ENCODE measurements around the gene CHTF18.
A peak's percentile ranks its signal among the peaks of the same experiment; 100 is the strongest.

Gene CHTF18

DNA sequence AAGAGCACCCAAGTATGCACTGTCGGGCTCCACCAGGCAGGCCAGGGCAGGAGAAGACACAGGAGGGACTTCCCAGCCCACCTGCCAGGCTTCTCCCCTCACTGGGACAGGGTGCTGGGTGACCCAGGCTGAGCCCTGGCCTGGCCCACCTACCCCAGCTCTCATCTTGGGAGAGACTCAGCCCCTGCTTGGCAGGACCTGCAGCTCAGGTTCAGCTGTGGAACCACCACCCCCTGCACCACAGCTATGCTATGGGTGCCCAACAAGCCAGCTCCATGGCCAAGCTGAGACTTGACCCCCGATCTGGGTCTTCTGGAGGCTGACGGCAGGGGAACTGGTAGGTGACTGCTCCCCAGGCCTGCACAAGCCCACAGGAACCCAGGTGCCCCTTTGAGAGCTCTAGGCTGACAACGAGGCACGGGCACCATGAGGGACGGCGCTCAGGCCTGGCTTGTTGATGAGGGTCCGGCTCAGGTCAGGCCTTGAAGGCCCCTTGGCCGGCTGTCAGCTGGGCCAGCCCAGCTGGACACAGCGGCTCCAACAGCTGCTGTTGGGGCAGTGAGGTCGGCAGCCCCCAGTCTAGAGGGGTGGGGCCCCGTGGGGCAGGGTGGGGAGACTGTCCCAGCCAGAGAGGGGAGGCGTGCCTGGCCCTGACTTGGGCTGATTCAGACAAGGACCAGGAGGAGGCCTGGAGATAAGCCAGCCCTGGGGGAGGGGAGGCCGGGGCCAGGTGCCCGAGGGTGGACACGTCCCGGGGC is 4.8 kb upstream of the CHTF18 start:
- Histone ChIP-seq H3K27me3 (ENCODE audit: insufficient read depth, low read length, poor library complexity, severe bottlenecking) (no peaks in the 10 kb centered on the region), H3K9ac (ENCODE audit: low read depth, low read length, poor library complexity, severe bottlenecking) (no peak overlapping the region), H4K20me1 (ENCODE audit: insufficient read depth, low read length, poor library complexity, severe bottlenecking) (no peaks in the 10 kb centered on the region), H3K79me2 (ENCODE audit: insufficient read depth, low read length) (peaks cover 16% of the 10 kb centered on the region; the same call in 1 of the 2 replicates), H3K9me2 (replicated peaks; ENCODE audit: low read depth, low read length) (no peaks in the 10 kb centered on the region), H3K4me1 (ENCODE audit: insufficient read depth, low read length, poor library complexity, severe bottlenecking) (no peaks in the 10 kb centered on the region), H2AFZ (ENCODE audit: low read length) (no peak overlapping the region), H3K36me3 (ENCODE audit: insufficient read depth, low read length) (no peaks in the 10 kb centered on the region), H3K4me2 (ENCODE audit: low read depth, low read length, poor library complexity, severe bottlenecking) (no peak overlapping the region), H3F3A (ENCODE audit: low read depth) (no peaks in the 10 kb centered on the region), H3K4me3 (ENCODE audit: low read length, poor library complexity, severe bottlenecking) (no peak overlapping the region), H3K9me3 (ENCODE audit: insufficient read depth, low read depth, low read length) (no peaks in the 10 kb centered on the region)
- TF ChIP-seq, protein P1, sequence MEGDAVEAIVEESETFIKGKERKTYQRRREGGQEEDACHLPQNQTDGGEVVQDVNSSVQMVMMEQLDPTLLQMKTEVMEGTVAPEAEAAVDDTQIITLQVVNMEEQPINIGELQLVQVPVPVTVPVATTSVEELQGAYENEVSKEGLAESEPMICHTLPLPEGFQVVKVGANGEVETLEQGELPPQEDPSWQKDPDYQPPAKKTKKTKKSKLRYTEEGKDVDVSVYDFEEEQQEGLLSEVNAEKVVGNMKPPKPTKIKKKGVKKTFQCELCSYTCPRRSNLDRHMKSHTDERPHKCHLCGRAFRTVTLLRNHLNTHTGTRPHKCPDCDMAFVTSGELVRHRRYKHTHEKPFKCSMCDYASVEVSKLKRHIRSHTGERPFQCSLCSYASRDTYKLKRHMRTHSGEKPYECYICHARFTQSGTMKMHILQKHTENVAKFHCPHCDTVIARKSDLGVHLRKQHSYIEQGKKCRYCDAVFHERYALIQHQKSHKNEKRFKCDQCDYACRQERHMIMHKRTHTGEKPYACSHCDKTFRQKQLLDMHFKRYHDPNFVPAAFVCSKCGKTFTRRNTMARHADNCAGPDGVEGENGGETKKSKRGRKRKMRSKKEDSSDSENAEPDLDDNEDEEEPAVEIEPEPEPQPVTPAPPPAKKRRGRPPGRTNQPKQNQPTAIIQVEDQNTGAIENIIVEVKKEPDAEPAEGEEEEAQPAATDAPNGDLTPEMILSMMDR (conservative IDR thresholded peaks at IDR 0.05; ENCODE audit: low read length), result no peak
- no peak for TF ChIP-seq EZH2phosphoT487 (IDR thresholded peaks at IDR 0.05; ENCODE audit: borderline replicate concordance)

DNA sequence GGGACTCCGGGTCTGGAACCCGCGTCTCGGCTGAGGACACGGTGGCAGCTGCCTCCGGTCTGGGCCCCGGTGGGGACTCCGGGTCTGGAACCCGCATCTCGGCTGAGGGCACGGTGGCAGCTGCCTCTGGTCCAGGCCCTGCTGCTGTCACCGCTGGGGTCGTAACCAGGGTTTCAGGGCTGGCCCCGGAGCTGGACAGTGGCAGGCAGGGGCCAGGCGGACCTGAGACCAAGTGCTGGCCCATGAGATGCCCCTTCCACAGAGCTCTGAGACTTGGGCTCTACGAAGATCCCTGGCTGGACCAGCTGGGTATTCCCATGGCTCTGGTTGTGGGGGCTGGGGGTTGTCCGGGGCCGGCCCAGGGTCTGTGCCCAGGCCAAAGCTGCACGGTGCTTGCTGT is 4.0 kb upstream of the CHTF18 start:
- no peak overlapping the region for H2AFZ ChIP-seq (ENCODE audit: low read length)
- H4K20me1 ChIP-seq (ENCODE audit: insufficient read depth, low read length, poor library complexity, severe bottlenecking), result no peaks in the 10 kb centered on the region
- H3K79me2 ChIP-seq (ENCODE audit: insufficient read depth, low read length), result peaks cover 24% of the 10 kb centered on the region; the same call in 1 of the 2 replicates
- no peaks in the 10 kb centered on the region for H3K9me3 ChIP-seq (ENCODE audit: insufficient read depth, low read depth, low read length)
- H3K36me3 ChIP-seq (ENCODE audit: insufficient read depth, low read length), result no peaks in the 10 kb centered on the region
- H3K9me2 ChIP-seq (replicated peaks; ENCODE audit: low read depth, low read length), result no peaks in the 10 kb centered on the region
- H3K4me2 ChIP-seq (ENCODE audit: low read depth, low read length, poor library complexity, severe bottlenecking), result no peak overlapping the region
- H3K9ac ChIP-seq (ENCODE audit: low read depth, low read length, poor library complexity, severe bottlenecking), result no peak overlapping the region
- no peak for TF ChIP-seq EZH2phosphoT487 (IDR thresholded peaks at IDR 0.05; ENCODE audit: borderline replicate concordance)
- TF ChIP-seq, protein P1 (conservative IDR thresholded peaks at IDR 0.05; ENCODE audit: low read length), result no peak
- H3K4me1 ChIP-seq (ENCODE audit: insufficient read depth, low read length, poor library complexity, severe bottlenecking), result no peaks in the 10 kb centered on the region
- no peaks in the 10 kb centered on the region for H3K27me3 ChIP-seq (ENCODE audit: insufficient read depth, low read length, poor library complexity, severe bottlenecking)
- no peaks in the 10 kb centered on the region for H3F3A ChIP-seq (ENCODE audit: low read depth)
- H3K4me3 ChIP-seq (ENCODE audit: low read length, poor library complexity, severe bottlenecking), result no peak overlapping the region

DNA sequence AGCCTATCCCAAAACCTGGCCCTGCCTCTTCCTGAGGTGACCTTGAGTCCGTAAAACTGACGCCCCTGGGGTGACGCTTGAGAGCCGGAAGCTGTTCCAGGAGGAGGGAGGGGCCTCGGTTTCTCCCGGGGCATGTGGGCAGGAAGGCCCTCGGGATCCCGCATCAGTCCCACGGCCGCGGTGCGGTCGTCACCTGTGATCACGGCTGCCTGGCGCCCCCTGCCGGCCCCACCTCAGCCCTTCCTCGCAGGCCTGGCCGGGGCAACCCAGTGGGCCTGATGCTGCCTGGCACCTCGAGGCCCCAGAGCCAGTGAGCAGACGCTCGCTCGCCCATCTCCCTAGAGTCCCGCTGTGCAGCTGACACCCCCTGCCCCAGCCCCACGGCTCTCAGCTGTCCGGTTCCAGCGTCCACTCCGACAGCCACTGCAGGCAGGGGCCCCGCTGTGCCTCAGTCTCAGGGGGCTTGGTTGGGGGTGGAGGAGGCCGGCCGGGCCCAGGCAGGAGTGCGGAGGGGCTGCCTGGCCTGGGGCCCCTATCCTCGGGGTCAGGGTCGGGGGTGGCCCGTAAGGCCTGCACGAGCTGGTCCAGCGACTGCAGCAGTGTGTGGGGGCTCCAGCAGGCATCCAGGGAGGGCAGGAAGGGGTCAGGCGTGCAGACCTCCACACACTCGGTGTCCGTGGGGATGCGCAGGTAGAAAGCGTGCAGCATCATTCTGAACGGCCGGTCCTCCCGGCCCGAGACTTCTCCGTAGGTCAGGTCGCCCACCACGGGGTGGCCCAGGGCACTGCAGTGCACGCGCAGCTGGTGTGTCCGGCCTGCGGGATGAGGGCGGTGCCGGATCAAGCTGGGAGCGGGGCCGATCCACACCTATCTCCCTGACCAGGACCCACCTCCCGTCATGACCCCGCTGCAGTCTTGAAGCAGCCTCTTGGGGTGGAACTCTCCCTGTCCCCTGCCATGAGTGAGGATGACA is 2.6 kb upstream of the CHTF18 start:
- Histone ChIP-seq H3K9ac (ENCODE audit: low read depth, low read length, poor library complexity, severe bottlenecking) (no peak overlapping the region), H3K36me3 (ENCODE audit: insufficient read depth, low read length) (no peaks in the 10 kb centered on the region)

More for the DNA sequence above, 2.6 kb upstream of the CHTF18 start:
- H3F3A ChIP-seq (ENCODE audit: low read depth), result no peaks in the 10 kb centered on the region
- H3K9me2 ChIP-seq (replicated peaks; ENCODE audit: low read depth, low read length), result no peaks in the 10 kb centered on the region
- H3K4me1 ChIP-seq (ENCODE audit: insufficient read depth, low read length, poor library complexity, severe bottlenecking), result no peaks in the 10 kb centered on the region
- H3K79me2 ChIP-seq (ENCODE audit: insufficient read depth, low read length), result peaks cover 30% of the 10 kb centered on the region; the same call in 1 of the 2 replicates
- TF ChIP-seq EZH2phosphoT487 (IDR thresholded peaks at IDR 0.05; ENCODE audit: borderline replicate concordance), result no peak
- TF ChIP-seq, protein P1 (conservative IDR thresholded peaks at IDR 0.05; ENCODE audit: low read length), result peak; percentile 34
- H3K27me3 ChIP-seq (ENCODE audit: insufficient read depth, low read length, poor library complexity, severe bottlenecking), result no peaks in the 10 kb centered on the region
- H3K9me3 ChIP-seq (ENCODE audit: insufficient read depth, low read depth, low read length), result no peaks in the 10 kb centered on the region
- no peak overlapping the region for H3K4me3 ChIP-seq (ENCODE audit: low read length, poor library complexity, severe bottlenecking)
- no peaks in the 10 kb centered on the region for H4K20me1 ChIP-seq (ENCODE audit: insufficient read depth, low read length, poor library complexity, severe bottlenecking)
- no peak overlapping the region for H3K4me2 ChIP-seq (ENCODE audit: low read depth, low read length, poor library complexity, severe bottlenecking)
- H2AFZ ChIP-seq (ENCODE audit: low read length), result no peak overlapping the region

Measured in Loucy (cell line).